ENCODE data around the gene LPCAT1.

- TF ChIP-seq CTCF (conservative IDR thresholded peaks at IDR 0.05; ENCODE audit: low read length) (no peak), EZH2phosphoT487 (IDR thresholded peaks at IDR 0.05; ENCODE audit: borderline replicate concordance) (no peak)
Measured at GRCh38 chr5:1440098-1440493, 83.7 kb downstream of the LPCAT1 start.

All from Loucy (cell line).